ENCODE data around the gene PRDM16.

The PRDM16 gene

GRCh38 chr1:3027611-3028371 is 41.2 kb upstream of the PRDM16 start:
- TF ChIP-seq JUND (IDR thresholded peaks at IDR 0.05; ENCODE audit: low read depth), result no peak
- DNase-seq (ENCODE audit: low read depth in 1 of 2, low spot score in 1 of 2), result no peak
- in situ Hi-C loops (cut with HindIII; ENCODE audit: low pct_unique_long_range_greater_than_20kb, low sequenced_read_pairs), result no loop called here

DNA sequence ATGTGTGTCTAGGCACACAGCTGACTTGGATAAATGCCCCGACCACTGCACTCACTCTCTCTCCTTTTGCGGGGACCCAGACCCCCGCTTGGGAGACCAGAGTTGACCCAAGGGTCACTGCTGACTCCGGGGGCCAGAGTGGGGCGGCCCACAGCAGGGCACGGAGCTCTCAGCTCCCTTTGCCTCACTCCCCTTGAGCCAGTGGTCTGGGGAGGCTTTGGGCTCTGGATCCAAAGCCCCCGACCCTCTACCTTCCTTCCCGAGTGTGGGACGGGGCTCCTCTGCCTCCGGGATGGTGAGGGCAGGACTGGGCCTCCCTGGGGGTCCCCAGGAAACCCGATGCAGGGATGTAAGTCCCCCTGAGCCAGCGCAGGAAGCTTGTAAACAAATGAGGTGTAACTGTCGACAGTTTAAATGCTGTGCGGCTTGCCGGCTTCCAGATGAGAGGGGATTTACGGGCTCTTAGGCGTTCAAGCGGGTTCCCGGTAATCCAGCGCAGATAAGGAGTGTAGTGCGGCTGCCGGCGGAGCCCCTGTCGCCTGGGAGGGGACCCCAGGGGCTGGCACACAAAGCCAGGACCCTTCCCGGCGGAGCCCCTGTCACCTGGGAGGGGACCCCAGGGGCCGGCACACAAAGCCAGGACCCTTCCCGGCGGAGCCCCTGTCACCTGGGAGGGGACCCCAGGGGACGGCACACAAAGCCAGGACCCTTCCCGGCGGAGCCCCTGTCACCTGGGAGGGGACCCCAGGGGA is 40.3 kb upstream of the PRDM16 start:
- no peak for TF ChIP-seq JUND (IDR thresholded peaks at IDR 0.05; ENCODE audit: low read depth)
- in situ Hi-C loops (cut with HindIII; ENCODE audit: low pct_unique_long_range_greater_than_20kb, low sequenced_read_pairs), result no loop called here
- DNase-seq (ENCODE audit: low read depth in 1 of 2, low spot score in 1 of 2), result no peak

- in situ Hi-C loops (cut with HindIII; ENCODE audit: low pct_unique_long_range_greater_than_20kb, low sequenced_read_pairs), result no loop called here
- no peak for TF ChIP-seq JUND (IDR thresholded peaks at IDR 0.05; ENCODE audit: low read depth)
- DNase-seq (ENCODE audit: low read depth in 1 of 2, low spot score in 1 of 2), result no peak
Measured at GRCh38 chr1:3029481-3029961, 39.5 kb upstream of the PRDM16 start.

GRCh38 chr1:3029991-3030662 is 38.9 kb upstream of the PRDM16 start:
- TF ChIP-seq JUND (IDR thresholded peaks at IDR 0.05; ENCODE audit: low read depth), result no peak
- in situ Hi-C loops (cut with HindIII; ENCODE audit: low pct_unique_long_range_greater_than_20kb, low sequenced_read_pairs), result no loop called here
- no peak for DNase-seq (ENCODE audit: low read depth in 1 of 2, low spot score in 1 of 2)

- no peak for DNase-seq (ENCODE audit: low read depth in 1 of 2, low spot score in 1 of 2)
- in situ Hi-C loops (cut with HindIII; ENCODE audit: low pct_unique_long_range_greater_than_20kb, low sequenced_read_pairs), result no loop called here
- no peak for TF ChIP-seq JUND (IDR thresholded peaks at IDR 0.05; ENCODE audit: low read depth)
Measured at GRCh38 chr1:3030663-3031381, 38.2 kb upstream of the PRDM16 start.

- in situ Hi-C loops (cut with HindIII; ENCODE audit: low pct_unique_long_range_greater_than_20kb, low sequenced_read_pairs), result no loop called here
- no peak for DNase-seq (ENCODE audit: low read depth in 1 of 2, low spot score in 1 of 2)
- TF ChIP-seq JUND (IDR thresholded peaks at IDR 0.05; ENCODE audit: low read depth), result no peak
Measured at GRCh38 chr1:3031401-3032221, 37.4 kb upstream of the PRDM16 start.

GRCh38 chr1:3032371-3033039 is 36.5 kb upstream of the PRDM16 start:
- no peak for TF ChIP-seq JUND (IDR thresholded peaks at IDR 0.05; ENCODE audit: low read depth)
- in situ Hi-C loops (cut with HindIII; ENCODE audit: low pct_unique_long_range_greater_than_20kb, low sequenced_read_pairs), result no loop called here
- DNase-seq (ENCODE audit: low read depth in 1 of 2, low spot score in 1 of 2), result no peak

- no peak for DNase-seq (ENCODE audit: low read depth in 1 of 2, low spot score in 1 of 2)
- in situ Hi-C loops (cut with HindIII; ENCODE audit: low pct_unique_long_range_greater_than_20kb, low sequenced_read_pairs), result no loop called here
- no peak for TF ChIP-seq JUND (IDR thresholded peaks at IDR 0.05; ENCODE audit: low read depth)
Measured at GRCh38 chr1:3033040-3033789, 35.8 kb upstream of the PRDM16 start.

DNA sequence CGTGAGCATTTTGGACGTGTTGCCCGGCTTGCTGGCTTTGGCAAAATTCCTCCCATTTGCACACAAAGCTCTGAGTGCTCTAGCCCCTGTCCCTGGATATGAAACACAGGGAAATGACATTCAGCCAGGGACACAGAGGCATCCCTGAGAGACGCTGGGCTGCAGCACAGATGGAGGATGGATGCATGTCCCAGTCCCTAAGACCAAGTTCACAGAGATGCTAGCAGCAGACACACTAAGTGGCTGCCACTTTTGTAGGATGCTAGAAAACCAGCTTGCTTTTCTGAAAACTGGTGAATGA is 35.3 kb upstream of the PRDM16 start:
- no peak for DNase-seq (ENCODE audit: low read depth in 1 of 2, low spot score in 1 of 2)
- TF ChIP-seq JUND (IDR thresholded peaks at IDR 0.05; ENCODE audit: low read depth), result no peak
- in situ Hi-C loops (cut with HindIII; ENCODE audit: low pct_unique_long_range_greater_than_20kb, low sequenced_read_pairs), result no loop called here

DNA sequence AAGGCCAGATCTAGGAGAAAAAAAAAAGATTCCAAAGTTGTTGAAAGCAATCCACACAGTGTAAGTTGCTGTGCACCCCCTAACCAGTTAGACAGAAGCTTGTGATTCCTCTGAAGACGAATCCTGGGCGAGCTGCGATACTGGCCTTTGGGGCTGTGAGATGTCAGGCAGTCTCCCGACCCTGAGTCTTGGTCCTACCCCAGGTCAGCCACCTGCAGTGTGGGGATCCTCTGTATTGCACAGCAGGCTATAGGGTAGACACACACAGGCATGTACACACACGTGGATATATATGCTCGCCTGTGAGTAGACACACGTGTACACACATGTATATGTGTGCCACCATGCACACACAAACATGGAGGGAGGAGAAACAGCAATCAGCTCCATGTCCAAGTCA is 34.8 kb upstream of the PRDM16 start:
- DNase-seq (ENCODE audit: low read depth in 1 of 2, low spot score in 1 of 2), result no peak
- in situ Hi-C loops (cut with HindIII; ENCODE audit: low pct_unique_long_range_greater_than_20kb, low sequenced_read_pairs), result no loop called here
- no peak for TF ChIP-seq JUND (IDR thresholded peaks at IDR 0.05; ENCODE audit: low read depth)

Measured in T47D (cell line).